T-cell (primary cell): ENCODE data around the gene COL1A2. TPM values are rescaled to one million over a fixed set of nuclear protein-coding genes. Genes with fewer than 3 reads are reported as not detected.

ENCODE experiments used
- ATAC-seq, 4 experiments: fragments of 200-7000 bp in 3 of 4; fragments of 150-1000 bp in 1 of 4; cut with Tn5 transposase; replicated peaks in 1 of 4; 1 replicate in 3 of 4; 2 replicates in 1 of 4; pipeline ENCODE4 v1.10.0; 2021; ENCODE audit warnings: moderate library complexity in 3 of 4, mild to moderate bottlenecking in 2 of 4, moderate number of reproducible peaks in 1 of 4
- CTCF ChIA-PET, 2 donors: fragments of 300-600 bp; sonication (Branson Sonifier 250); formaldehyde crosslinking; loops; one replicate each; lab custom pipeline; 2022; ENCODE audit warnings: antibody characterized with exemption in 2 of 2; lab: Charles Lee
- POLR2A ChIA-PET, 2 donors: fragments of 300-600 bp; sonication (Branson Sonifier 250); formaldehyde crosslinking; loops; one replicate each; lab custom pipeline; 2022; ENCODE audit warnings: antibody characterized with exemption in 2 of 2; lab: Charles Lee
- DNase-seq, 35 experiments: peaks; one replicate each; pipeline versions ENCODE4 v3.0.0 to v3.0.0-alpha.2; 2013 to 2023
- H3K27ac ChIP-seq: one replicate; pipeline ENCODE4 v1.5.1; 2013; ENCODE audit warnings: low read length
- H3K27me3 ChIP-seq, 2 experiments: replicated peaks in 1 of 2; 1 replicate in 1 of 2; 2 replicates in 1 of 2; pipeline versions ENCODE4 v1.6.1 to v1.7.0; 2013; ENCODE audit warnings: low read length in 1 of 2, mixed read lengths in 1 of 2; ENCODE audit not compliant: control insufficient read depth in 2 of 2, insufficient read depth in 2 of 2; ENCODE audit errors: extremely low read depth in 1 of 2
- H3K36me3 ChIP-seq, 2 donors: 1 replicate in 1 of 2; 2 replicates in 1 of 2; pipeline versions ENCODE4 v1.6.1 to v1.7.0; 2013; ENCODE audit warnings: low read length in 1 of 2; ENCODE audit not compliant: control insufficient read depth in 2 of 2, insufficient read depth in 1 of 2; ENCODE audit errors: extremely low read depth in 1 of 2
- H3K4me1 ChIP-seq, 2 experiments: 1 replicate in 1 of 2; 2 replicates in 1 of 2; pipeline versions ENCODE4 v1.6.1 to v1.7.0; 2013; ENCODE audit warnings: low read length in 2 of 2, mixed read lengths in 1 of 2; ENCODE audit not compliant: insufficient read depth in 2 of 2, control insufficient read depth in 1 of 2; ENCODE audit errors: extremely low read depth in 1 of 2
- H3K4me3 ChIP-seq, 2 donors: 1 replicate in 1 of 2; 2 replicates in 1 of 2; pipeline versions ENCODE4 v1.5.1 to v1.7.0; 2013; ENCODE audit warnings: mild to moderate bottlenecking in 2 of 2, low read length in 1 of 2, moderate library complexity in 1 of 2; ENCODE audit not compliant: control insufficient read depth in 1 of 2; ENCODE audit errors: extremely low read depth in 1 of 2
- H3K9me3 ChIP-seq: 2 replicates; pipeline ENCODE4 v1.7.0; 2013
- H3K27ac Mint-ChIP-seq, 2 donors: one replicate each; pipeline ENCODE4 v1.8.0; 2020 to 2021; ENCODE audit warnings: mild to moderate bottlenecking in 2 of 2, mixed read lengths in 2 of 2
- H3K27me3 Mint-ChIP-seq, 2 donors: one replicate each; pipeline ENCODE4 v1.8.0; 2021 to 2022; ENCODE audit warnings: mixed read lengths in 2 of 2
- H3K36me3 Mint-ChIP-seq: one replicate; pipeline ENCODE4 v1.8.0; 2021; ENCODE audit warnings: mixed read lengths
- H3K4me1 Mint-ChIP-seq, 3 donors: one replicate each; pipeline ENCODE4 v1.8.0; 2020 to 2022; ENCODE audit warnings: mixed read lengths in 3 of 3, mild to moderate bottlenecking in 1 of 3
- H3K4me3 Mint-ChIP-seq, 3 donors: one replicate each; pipeline ENCODE4 v1.8.0; 2020 to 2022; ENCODE audit warnings: mild to moderate bottlenecking in 3 of 3, mixed read lengths in 3 of 3, moderate library complexity in 3 of 3
- H3K9me3 Mint-ChIP-seq, 3 donors: one replicate each; pipeline ENCODE4 v1.8.0; 2020 to 2022; ENCODE audit warnings: mixed read lengths in 3 of 3
- WGBS: methylation state at CpG from one replicate; pipeline ENCODE4 v1.1.5; 2013; ENCODE audit warnings: missing lambda C conversion rate; ENCODE audit not compliant: insufficient coverage; 5-methylcytosine and 5-hydroxymethylcytosine counted together
- total RNA-seq, 35 experiments: library from RNA in 6 of 35; stranded (reverse) in 6 of 35; fragments of 120-200 nt in 1 of 35; gene quantifications; one replicate each; pipeline versions ENCODE4 v1.2.1 to v1.2.4 and lab custom pipeline; 2013 to 2026

Gene COL1A2
- total RNA-seq, 5 donors from 2014 or later (not counting 1 experiment from before 2014, with no cell fraction given) = 2.5 to 4.7 (median 3.1) TPM; not detected in 2

DNA sequence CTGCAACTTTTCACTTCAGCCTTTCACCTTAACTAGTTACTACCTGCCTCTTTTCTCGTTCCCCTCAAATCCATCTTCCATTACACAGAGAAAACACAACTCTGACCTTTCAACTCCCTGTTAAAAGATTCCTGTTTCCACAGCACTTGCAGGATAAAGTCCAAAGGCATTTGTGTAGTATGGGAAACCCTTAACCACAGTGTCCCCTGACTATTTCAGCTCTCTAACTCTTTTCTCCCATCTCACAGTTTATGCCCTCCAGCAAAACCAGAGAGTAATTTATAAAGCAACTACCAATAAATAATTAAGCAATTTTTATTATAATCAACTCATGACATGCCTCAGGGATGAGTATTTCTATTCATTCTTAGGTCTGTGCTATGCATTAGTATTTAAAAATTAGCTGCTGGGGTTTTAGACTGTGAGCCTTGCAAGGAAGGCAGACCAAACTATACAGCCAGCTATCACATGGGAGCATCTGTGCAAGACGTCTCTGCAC lies 51.0 kb downstream of the COL1A2 start:
- peaks cover 0 to under 1% of the 10 kb centered on the region in 2 experiments for H3K27me3 ChIP-seq
- no peaks in the 10 kb centered on the region for H3K4me1 Mint-ChIP-seq
- DNase-seq = no peak
- 80% methylated on average over 1 of the region's 2 CpGs for WGBS
- no peak for ATAC-seq
- H3K9me3 Mint-ChIP-seq = no peaks in the 10 kb centered on the region
- H3K36me3 ChIP-seq = no peaks in the 10 kb centered on the region
- no peak overlapping the region for H3K27ac ChIP-seq
- H3K27ac Mint-ChIP-seq = no peak overlapping the region
- no peak overlapping the region for H3K4me3 Mint-ChIP-seq
- no peaks in the 10 kb centered on the region for H3K36me3 Mint-ChIP-seq
- ChIA-PET CTCF (interaction anchor here (0.5 to 6.9 kb wide), 4 partner anchors 9 to 1032 kb away, joined by 4 to 146 read pairs (median 6); no protein-coding TSS in a partner anchor), POLR2A (interaction anchor here in 1 of 2 donors (0.6 kb wide), 1 partner anchor 228 kb away, joined by 3 read pairs; no protein-coding TSS in a partner anchor)
- no peaks in the 10 kb centered on the region for H3K4me1 ChIP-seq
- no peak overlapping the region for H3K4me3 ChIP-seq
- peaks cover 7 to 22% of the 10 kb centered on the region in 2 donors for H3K27me3 Mint-ChIP-seq
- H3K9me3 ChIP-seq = no peaks in the 10 kb centered on the region

DNA sequence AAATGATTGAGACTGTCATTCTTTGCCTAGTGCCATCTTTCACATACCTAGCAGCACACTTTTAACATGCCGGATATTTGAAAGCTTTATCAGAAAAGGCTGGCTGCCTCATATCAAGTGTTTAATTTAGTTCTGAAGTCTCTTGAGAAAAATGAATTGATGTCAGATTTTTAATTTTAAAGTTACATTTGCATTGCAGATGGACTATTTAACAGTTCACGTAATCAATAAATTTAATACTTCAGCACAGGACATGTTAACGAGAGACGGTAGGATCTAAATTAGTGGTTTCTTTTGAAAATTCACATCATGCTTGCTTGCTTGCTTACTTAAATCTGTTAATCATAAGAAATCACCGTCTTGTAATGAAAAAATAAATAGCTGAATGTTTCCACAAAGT lies 51.6 kb downstream of the COL1A2 start:
- Mint-ChIP-seq H3K27ac (no peak overlapping the region), H3K4me1 (no peaks in the 10 kb centered on the region), H3K27me3 (peaks cover 6 to 22% of the 10 kb centered on the region in 2 donors), H3K9me3 (no peaks in the 10 kb centered on the region), H3K4me3 (no peak overlapping the region), H3K36me3 (no peaks in the 10 kb centered on the region)
- no peak for ATAC-seq
- H3K9me3 ChIP-seq = no peaks in the 10 kb centered on the region
- ChIA-PET CTCF (interaction anchor here (0.9 to 6.9 kb wide), 5 partner anchors 10 to 1065 kb away, joined by 3 to 146 read pairs (median 5); no protein-coding TSS in a partner anchor), POLR2A (no interaction called here)
- no peak overlapping the region for H3K4me3 ChIP-seq
- no peaks in the 10 kb centered on the region for H3K27me3 ChIP-seq
- 90% methylated on average over 2 of the region's 5 CpGs for WGBS
- H3K36me3 ChIP-seq = no peaks in the 10 kb centered on the region
- no peaks in the 10 kb centered on the region for H3K4me1 ChIP-seq
- H3K27ac ChIP-seq = no peak overlapping the region
- no peak for DNase-seq

GRCh38 chr7:94449151-94449725 lies 54.5 kb downstream of the COL1A2 start:
- WGBS = 0% methylated on average over 1 of the region's 4 CpGs
- Mint-ChIP-seq H3K9me3 (no peaks in the 10 kb centered on the region), H3K27me3 (peaks cover 3 to 15% of the 10 kb centered on the region in 2 donors), H3K36me3 (no peaks in the 10 kb centered on the region), H3K4me3 (no peak overlapping the region), H3K4me1 (no peaks in the 10 kb centered on the region), H3K27ac (no peak overlapping the region)
- Histone ChIP-seq H3K9me3 (no peaks in the 10 kb centered on the region), H3K36me3 (no peaks in the 10 kb centered on the region), H3K27me3 (no peaks in the 10 kb centered on the region), H3K4me3 (no peak overlapping the region), H3K27ac (no peak overlapping the region), H3K4me1 (no peaks in the 10 kb centered on the region)
- ATAC-seq = peak in 1 of 4 experiments; percentile 51
- CTCF ChIA-PET = interaction anchor here (0.5 to 6.9 kb wide), 30 partner anchors 9 to 1435 kb away, joined by 3 to 146 read pairs (median 4); partner anchors contain the start of gene VPS50 (in 1 of the 2)
- POLR2A ChIA-PET = interaction anchor here (0.6 to 0.7 kb wide), 2 partner anchors 97 to 217 kb away, joined by 3 to 5 read pairs; no protein-coding TSS in a partner anchor
- DNase-seq = peak in 1 of 35 experiments; percentile 47

DNA sequence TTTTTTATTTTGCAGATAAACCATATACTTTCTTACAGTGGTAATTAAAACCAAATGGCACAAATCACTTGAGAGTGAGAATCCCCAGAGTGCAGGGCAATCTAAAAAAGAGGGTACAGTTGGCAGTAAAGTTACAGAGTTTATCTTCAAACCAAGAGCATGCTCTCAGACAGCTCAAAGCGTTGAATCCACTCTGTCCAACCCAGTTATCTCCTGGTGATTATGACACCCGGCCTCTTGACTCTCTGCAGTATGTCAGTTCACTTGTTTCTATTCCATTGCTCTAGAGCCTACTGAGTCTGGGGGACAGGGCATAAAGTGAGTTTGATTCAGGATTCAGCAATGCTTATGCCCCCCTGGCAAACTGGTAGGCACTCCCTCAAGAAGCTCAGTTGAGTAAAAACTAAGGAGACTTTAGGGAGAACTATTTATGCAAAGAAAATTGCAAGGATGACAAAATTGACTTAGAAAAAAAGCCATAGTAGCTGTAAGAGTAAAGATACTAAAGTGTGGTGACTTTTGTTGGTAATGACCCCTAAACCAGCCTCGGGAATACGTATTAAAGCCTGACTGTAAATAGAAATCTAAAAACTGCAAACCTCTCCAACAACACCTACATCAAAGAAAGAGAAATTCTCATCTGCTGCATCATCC lies 55.5 kb downstream of the COL1A2 start:
- Mint-ChIP-seq H3K4me3 (no peak overlapping the region), H3K9me3 (no peaks in the 10 kb centered on the region), H3K36me3 (no peaks in the 10 kb centered on the region), H3K27ac (no peak overlapping the region), H3K4me1 (no peaks in the 10 kb centered on the region), H3K27me3 (peaks cover 6 to 15% of the 10 kb centered on the region in 2 donors)
- no peaks in the 10 kb centered on the region for H3K4me1 ChIP-seq
- no peaks in the 10 kb centered on the region for H3K36me3 ChIP-seq
- DNase-seq (no peak), ATAC-seq (no peak)
- no peak overlapping the region for H3K4me3 ChIP-seq
- POLR2A ChIA-PET = interaction anchor here in 1 of 2 donors (0.6 kb wide), 1 partner anchor 151 kb away, joined by 3 read pairs; no protein-coding TSS in a partner anchor
- CTCF ChIA-PET = interaction anchor here (0.5 to 6.9 kb wide), 29 partner anchors 9 to 1434 kb away, joined by 3 to 146 read pairs (median 4); partner anchors contain the start of gene VPS50 (in 1 of the 2)
- no peak overlapping the region for H3K27ac ChIP-seq
- H3K27me3 ChIP-seq = no peaks in the 10 kb centered on the region
- H3K9me3 ChIP-seq = no peaks in the 10 kb centered on the region
- no CpG with 5 or more reads among the region's 4 CpGs for WGBS

DNA sequence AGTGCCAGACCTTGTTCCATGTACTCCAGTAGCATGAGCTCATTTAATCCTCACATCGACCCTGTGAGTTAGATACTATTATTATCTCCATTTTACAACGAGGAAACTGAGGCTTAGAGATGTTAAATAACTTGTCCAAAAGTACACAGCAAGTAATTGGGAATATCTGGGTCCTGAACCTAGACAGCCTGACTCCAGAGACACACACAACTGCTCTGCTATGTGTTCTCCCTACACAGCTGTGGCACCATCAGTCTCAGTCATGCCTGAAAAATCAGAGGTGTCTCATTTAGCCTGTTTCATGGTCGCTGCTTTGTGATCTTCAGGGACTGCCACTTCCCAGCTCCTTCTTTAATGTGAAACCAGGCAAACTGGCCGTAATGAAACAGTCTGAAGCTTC lies 56.5 kb downstream of the COL1A2 start:
- DNase-seq = no peak
- Histone ChIP-seq H3K4me3 (no peak overlapping the region), H3K36me3 (no peaks in the 10 kb centered on the region), H3K9me3 (no peaks in the 10 kb centered on the region), H3K27me3 (no peaks in the 10 kb centered on the region), H3K4me1 (no peaks in the 10 kb centered on the region), H3K27ac (no peak overlapping the region)
- H3K9me3 Mint-ChIP-seq = no peaks in the 10 kb centered on the region
- ChIA-PET CTCF (interaction anchor here (0.7 to 6.9 kb wide), 6 partner anchors 15 to 1034 kb away, joined by 3 to 146 read pairs (median 8); no protein-coding TSS in a partner anchor), POLR2A (no interaction called here)
- WGBS = 80% methylated on average over 2 of the region's 4 CpGs
- H3K36me3 Mint-ChIP-seq = no peaks in the 10 kb centered on the region
- H3K27ac Mint-ChIP-seq = no peak overlapping the region
- no peak overlapping the region for H3K4me3 Mint-ChIP-seq
- peaks cover 6 to 9% of the 10 kb centered on the region in 2 donors for H3K27me3 Mint-ChIP-seq
- no peaks in the 10 kb centered on the region for H3K4me1 Mint-ChIP-seq
- no peak for ATAC-seq

DNA sequence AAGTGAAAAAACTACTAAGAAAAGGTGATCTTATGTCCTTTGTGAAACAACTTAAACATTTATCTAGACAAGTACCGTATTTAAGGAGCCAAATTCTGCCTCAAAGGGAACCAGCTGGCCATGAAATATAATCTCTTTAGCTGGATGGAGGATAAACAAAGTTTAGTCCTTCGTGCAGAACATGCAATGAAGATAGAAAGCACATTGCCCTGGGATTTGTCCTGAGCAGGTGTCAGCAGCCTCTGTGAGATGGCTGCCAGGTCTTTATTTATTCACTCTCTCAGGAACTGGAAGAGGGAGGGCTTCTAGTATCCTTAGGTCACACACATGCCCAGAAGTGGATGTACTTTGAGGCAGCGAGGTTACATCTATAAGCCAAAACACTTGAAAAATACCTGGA lies 57.5 kb downstream of the COL1A2 start:
- H3K4me1 Mint-ChIP-seq = no peaks in the 10 kb centered on the region
- ATAC-seq (no peak), DNase-seq (no peak)
- no peaks in the 10 kb centered on the region for H3K36me3 ChIP-seq
- H3K36me3 Mint-ChIP-seq = no peaks in the 10 kb centered on the region
- H3K4me1 ChIP-seq = no peaks in the 10 kb centered on the region
- 50% methylated on average over 2 of the region's 3 CpGs for WGBS
- no peak overlapping the region for H3K4me3 ChIP-seq
- CTCF ChIA-PET = no interaction called here
- no peak overlapping the region for H3K27ac Mint-ChIP-seq
- POLR2A ChIA-PET = interaction anchor here in 1 of 2 donors (0.5 kb wide), 1 partner anchor 63 kb away, joined by 4 read pairs; no protein-coding TSS in a partner anchor
- H3K9me3 Mint-ChIP-seq = no peaks in the 10 kb centered on the region
- H3K27ac ChIP-seq = no peak overlapping the region
- peaks cover 5 to 6% of the 10 kb centered on the region in 2 donors for H3K27me3 Mint-ChIP-seq
- no peaks in the 10 kb centered on the region for H3K27me3 ChIP-seq
- H3K4me3 Mint-ChIP-seq = no peak overlapping the region
- H3K9me3 ChIP-seq = no peaks in the 10 kb centered on the region
